HCT116 (cell line): Measurements from ENCODE around the gene ZFYVE19. TPM values are rescaled to one million over a fixed set of nuclear protein-coding genes. Genes with fewer than 3 reads are reported as not detected.

Experiments
- ATAC-seq: fragments of 200-7000 bp; cut with Tn5 transposase; 2 replicates; pipeline ENCODE4 v1.9.1; 2020; ENCODE audit warnings: mild to moderate bottlenecking, moderate library complexity
- BruUV-seq: library from RNA; stranded (reverse); fragments of 400-500 nt; replicated peaks from 2 replicates; lab custom pipeline; 2021; lab: Mats Ljungman, UMichigan
- CTCF ChIA-PET: fragments of 300-600 bp; sonication (Branson Sonifier 250); formaldehyde crosslinking; loops from one replicate; lab custom pipeline; 2021; ENCODE audit warnings: antibody characterized with exemption; lab: Charles Lee
- POLR2A ChIA-PET: fragments of 300-600, 350-600 bp; sonication (Branson Sonifier 250); formaldehyde crosslinking; loops from one replicate; lab custom pipeline; 2021; ENCODE audit warnings: antibody characterized with exemption; lab: Charles Lee
- RAD21 ChIA-PET, 2 experiments: fragments of 300-600 bp; sonication (Branson Sonifier 250); formaldehyde crosslinking; loops; one replicate each; lab custom pipeline; 2023; ENCODE audit warnings: low total read pairs in 2 of 2; ENCODE audit not compliant: uncharacterized antibody in 2 of 2, unreplicated experiment in 2 of 2, low non-redundant PET in 1 of 2; lab: Charles Lee
- DNase-seq: peaks from one replicate; pipeline ENCODE4 v3.0.0-alpha.2; 2010; ENCODE audit warnings: low read depth, low spot score
- H2AFZ ChIP-seq: fragments of 200-600 bp; shearing (Covaris generic), sonication (generic); 2 replicates; pipeline ENCODE4 v1.6.1; 2017; ENCODE audit warnings: low read depth, mixed run types, mixed read lengths, antibody characterized with exemption, low read length; ENCODE audit not compliant: poor library complexity, severe bottlenecking
- H3K27ac ChIP-seq: 2 replicates; pipeline ENCODE4 v1.5.1; 2012; ENCODE audit warnings: low read depth, low read length
- H3K27me3 ChIP-seq: fragments of 200-600 bp; sonication (generic); 2 replicates; pipeline ENCODE4 v1.6.1; 2016; ENCODE audit warnings: mixed run types, low read length, mixed read lengths; ENCODE audit not compliant: insufficient read depth
- H3K36me3 ChIP-seq, 2 experiments: fragments of 200-500 bp in 1 of 2; fragments of 200-600 bp in 1 of 2; sonication (Bioruptor generic) in 1 of 2; sonication (generic) in 1 of 2; 2 replicates each; pipeline versions ENCODE4 v1.5.1 to v1.6.1; 2014 to 2016; ENCODE audit warnings: low read length in 2 of 2, inconsistent platforms in 1 of 2, mixed read lengths in 1 of 2, mixed run types in 1 of 2; ENCODE audit not compliant: insufficient read depth in 2 of 2, control insufficient read depth in 1 of 2
- H3K4me1 ChIP-seq, 2 experiments: fragments of 200-600 bp in 1 of 2; sonication (generic) in 1 of 2; 2 replicates each; pipeline versions ENCODE4 v1.5.1 to v1.6.1; 2012 to 2017; ENCODE audit warnings: low read length in 2 of 2, inconsistent platforms in 1 of 2, mild to moderate bottlenecking in 1 of 2, mixed read lengths in 1 of 2, mixed run types in 1 of 2, moderate library complexity in 1 of 2; ENCODE audit not compliant: insufficient read depth in 2 of 2, control insufficient read depth in 1 of 2
- H3K4me2 ChIP-seq: fragments of 200-600 bp; sonication (generic); 2 replicates; pipeline ENCODE4 v1.6.1; 2017; ENCODE audit warnings: mixed run types, low read length, mixed read lengths
- H3K4me3 ChIP-seq, 2 experiments: fragments of 200-600 bp in 1 of 2; sonication (generic) in 1 of 2; replicated peaks in 1 of 2; 2 replicates each; pipeline ENCODE4 v1.5.1; 2011 to 2016; ENCODE audit warnings: low read length in 2 of 2, control low read depth in 1 of 2, low read depth in 1 of 2, mild to moderate bottlenecking in 1 of 2, mixed read lengths in 1 of 2, mixed run types in 1 of 2
- H3K79me2 ChIP-seq: fragments of 200-600 bp; sonication (generic); 2 replicates; pipeline ENCODE4 v1.6.1; 2017; ENCODE audit warnings: mild to moderate bottlenecking, mixed run types, low read length, moderate library complexity, mixed read lengths; ENCODE audit not compliant: insufficient read depth
- H3K9ac ChIP-seq: fragments of 200-600 bp; sonication (generic); 2 replicates; pipeline ENCODE4 v1.6.1; 2016; ENCODE audit warnings: low read length, mixed read lengths
- H3K9me2 ChIP-seq: fragments of 200-600 bp; sonication (generic), shearing (Covaris generic); 2 replicates; pipeline ENCODE4 v1.6.1; 2017; ENCODE audit warnings: mixed run types, mild to moderate bottlenecking, moderate library complexity; ENCODE audit not compliant: insufficient read depth
- H3K9me3 ChIP-seq, 2 experiments: fragments of 200-500 bp in 1 of 2; fragments of 200-600 bp in 1 of 2; sonication (Bioruptor generic) in 1 of 2; sonication (generic) in 1 of 2; 2 replicates each; pipeline ENCODE4 v1.6.1; 2014 to 2017; ENCODE audit warnings: low read length in 2 of 2, mixed read lengths in 2 of 2, inconsistent platforms in 1 of 2, low read depth in 1 of 2, mild to moderate bottlenecking in 1 of 2, mixed run types in 1 of 2, moderate library complexity in 1 of 2; ENCODE audit not compliant: control insufficient read depth in 1 of 2, insufficient read depth in 1 of 2
- H4K20me1 ChIP-seq: fragments of 200-600 bp; sonication (generic), shearing (Covaris generic); 2 replicates; pipeline ENCODE4 v1.6.1; 2017; ENCODE audit warnings: mixed run types, mild to moderate bottlenecking, moderate library complexity; ENCODE audit not compliant: insufficient read depth
- ATF3 ChIP-seq: IDR thresholded peaks from 2 replicates; pipeline ENCODE4 v1.6.1; 2012
- CBX3 ChIP-seq: IDR thresholded peaks from 2 replicates; pipeline ENCODE4 v1.6.1; 2012; ENCODE audit warnings: low read depth
- CEBPB ChIP-seq: IDR thresholded peaks from 2 replicates; pipeline ENCODE4 v1.6.1; 2012; ENCODE audit warnings: low read depth
- CTCF ChIP-seq, 3 experiments: fragments of 200-600 bp in 1 of 3; sonication (generic) in 1 of 3; IDR thresholded peaks in 2 of 3; conservative IDR thresholded peaks in 1 of 3; 2 replicates each; pipeline ENCODE4 v1.5.1; 2012 to 2017; ENCODE audit warnings: low read depth in 2 of 3, low read length in 2 of 3, antibody characterized with exemption in 1 of 3, borderline replicate concordance in 1 of 3, control low read depth in 1 of 3, mild to moderate bottlenecking in 1 of 3, mixed read lengths in 1 of 3, mixed run types in 1 of 3, moderate library complexity in 1 of 3; ENCODE audit not compliant: insufficient read depth in 1 of 3
- EZH2phosphoT487 ChIP-seq: fragments of 200-600 bp; IDR thresholded peaks from 2 replicates; pipeline ENCODE4 v1.6.1; 2018; ENCODE audit warnings: antibody characterized with exemption, borderline replicate concordance
- FOSL1 ChIP-seq: IDR thresholded peaks from 2 replicates; pipeline ENCODE4 v1.6.1; 2012; ENCODE audit warnings: low read depth
- JUND ChIP-seq: IDR thresholded peaks from 2 replicates; pipeline ENCODE4 v1.6.1; 2012
- MAX ChIP-seq: IDR thresholded peaks from 2 replicates; pipeline ENCODE4 v1.6.1; 2012
- POLR2A ChIP-seq: IDR thresholded peaks from 2 replicates; pipeline ENCODE4 v1.7.0; 2011; ENCODE audit warnings: borderline replicate concordance; ENCODE audit not compliant: insufficient read depth, insufficient read length; ENCODE audit errors: extremely low read depth
- RAD21 ChIP-seq: IDR thresholded peaks from 2 replicates; pipeline ENCODE4 v1.6.1; 2012; ENCODE audit warnings: low read depth, mild to moderate bottlenecking
- SIN3A ChIP-seq: IDR thresholded peaks from 2 replicates; pipeline ENCODE4 v1.6.1; 2012; ENCODE audit warnings: low read depth
- SRF ChIP-seq: IDR thresholded peaks from 2 replicates; pipeline ENCODE4 v1.6.1; 2012; ENCODE audit warnings: low read depth
- ZBTB33 ChIP-seq: IDR thresholded peaks from 2 replicates; pipeline ENCODE4 v1.6.1; 2011; ENCODE audit warnings: mild to moderate bottlenecking, low read length, moderate library complexity; ENCODE audit not compliant: insufficient replicate concordance; ENCODE audit errors: extremely low read depth
- ZFX ChIP-seq: fragments of 450-650 bp; IDR thresholded peaks from 2 replicates; pipeline ENCODE4 v1.6.1; 2017
- intact Hi-C: fragments of 100-400 bp; cut with micrococcal nuclease; formaldehyde crosslinking; loops from 2 replicates; pipeline ENCODE4 v1.10.0; 2022
- total RNA-seq: library from RNA; stranded (reverse); gene quantifications from one replicate; pipeline ENCODE4 v1.2.1, GENCODE V29; 2021; ENCODE audit not compliant: unreplicated experiment

ZFYVE19 gene
- total RNA-seq, 1 experiment from 2014 or later, result 29.1 TPM

GRCh38 chr15:40770147-40770721, 36.7 kb upstream of the ZFYVE19 start:
- H3K4me1 ChIP-seq, result peaks cover 10 to 48% of the 10 kb centered on the region in 2 experiments; a peak in 3 of 4 replicates
- no peak overlapping the region for H3K4me3 ChIP-seq
- no peaks in the 10 kb centered on the region for H4K20me1 ChIP-seq
- ATAC-seq (no peak), DNase-seq (no peak)
- TF ChIP-seq EZH2phosphoT487 (no peak), CEBPB (no peak), SIN3A (no peak)
- CTCF ChIA-PET, result interaction anchor here (1.2 kb wide), 1 partner anchor 122 kb away, joined by 3 read pairs; no protein-coding TSS in a partner anchor
- intact Hi-C loops, result no loop called here
- peak overlapping the region; percentile 35 for H3K9ac ChIP-seq
- POLR2A ChIA-PET, result interaction anchor here (1.6 kb wide), 1 partner anchor 76 kb away, joined by 4 read pairs; the partner anchor contains the start of gene RAD51
- peaks cover 0 to 9% of the 10 kb centered on the region in 2 experiments; a peak in 2 of 4 replicates for H3K36me3 ChIP-seq
- H3K79me2 ChIP-seq, result no peaks in the 10 kb centered on the region
- peak overlapping the region; percentile 52 for H3K4me2 ChIP-seq
- BruUV-seq, result no TSS peak
- RAD21 ChIA-PET, result no interaction called here
- peak overlapping the region; percentile 49 for H3K27ac ChIP-seq
- H3K9me3 ChIP-seq, result no peaks in the 10 kb centered on the region
- H3K27me3 ChIP-seq, result no peaks in the 10 kb centered on the region
- no peak overlapping the region for H2AFZ ChIP-seq
- no peaks in the 10 kb centered on the region for H3K9me2 ChIP-seq

- H3K9me3 ChIP-seq, result no peaks in the 10 kb centered on the region
- ATAC-seq (no peak), DNase-seq (no peak)
- H4K20me1 ChIP-seq, result no peaks in the 10 kb centered on the region
- peaks cover 4 to 9% of the 10 kb centered on the region in 2 experiments; a peak in 2 of 4 replicates for H3K36me3 ChIP-seq
- no peak overlapping the region for H3K4me3 ChIP-seq
- H3K79me2 ChIP-seq, result no peaks in the 10 kb centered on the region
- no TSS peak for BruUV-seq
- POLR2A ChIA-PET, result no interaction called here
- RAD21 ChIA-PET, result no interaction called here
- H3K9me2 ChIP-seq, result no peaks in the 10 kb centered on the region
- peaks cover 3 to 38% of the 10 kb centered on the region in 2 experiments; a peak in 3 of 4 replicates for H3K4me1 ChIP-seq
- CTCF ChIA-PET, result no interaction called here
- H3K9ac ChIP-seq, result no peak overlapping the region
- H3K27me3 ChIP-seq, result no peaks in the 10 kb centered on the region
- no peak overlapping the region for H2AFZ ChIP-seq
- no peak overlapping the region for H3K4me2 ChIP-seq
- no peak for TF ChIP-seq EZH2phosphoT487
- TF ChIP-seq JUND, result no peak
- no peak for TF ChIP-seq ZBTB33
- TF ChIP-seq SRF, result no peak
- no peak for TF ChIP-seq CEBPB
- no peak for TF ChIP-seq CBX3
- no peak for TF ChIP-seq MAX
- TF ChIP-seq FOSL1, result no peak
- TF ChIP-seq ATF3, result no peak
- no peak for TF ChIP-seq CTCF (IDR thresholded peaks at IDR 0.05 in 2 of 3, conservative IDR thresholded peaks at IDR 0.05 in 1 of 3; ENCODE audit: borderline replicate concordance in 1 of 3, insufficient read depth in 1 of 3, low read depth in 2 of 3, low read length in 2 of 3)
- no peak for TF ChIP-seq ZFX
- TF ChIP-seq RAD21, result no peak
- TF ChIP-seq POLR2A, result no peak
- no peak overlapping the region for H3K27ac ChIP-seq
- intact Hi-C loops, result no loop called here
Observed at GRCh38 chr15:40771242-40771641, 35.6 kb upstream of the ZFYVE19 start.
